HEK293 (cell line): ENCODE results near the gene OVCH1.

ENCODE experiments used
- HOXA7 ChIP-seq: sonication (generic); formaldehyde crosslinking; IDR thresholded peaks from 2 replicates; pipeline ENCODE4 v1.8.1; 2022; ENCODE audit warnings: missing genetic modification reagents, borderline replicate concordance
- YY1 ChIP-seq: fragments of 450-650 bp; formaldehyde crosslinking; IDR thresholded peaks from 2 replicates; pipeline ENCODE4 v1.5.1; 2018; ENCODE audit warnings: missing biosample characterization, missing genetic modification characterization
- ZNF221 ChIP-seq: fragments of 450-650 bp; formaldehyde crosslinking; IDR thresholded peaks from 2 replicates; pipeline ENCODE4 v1.5.1; 2017; ENCODE audit warnings: missing biosample characterization, missing genetic modification characterization, borderline replicate concordance
- ZNF24 ChIP-seq: fragments of 450-650 bp; formaldehyde crosslinking; IDR thresholded peaks from 2 replicates; pipeline ENCODE4 v1.5.1; 2016; ENCODE audit warnings: missing biosample characterization, missing genetic modification characterization
- ZNF350 ChIP-seq: fragments of 450-650 bp; formaldehyde crosslinking; IDR thresholded peaks from 2 replicates; pipeline ENCODE4 v1.5.0; 2017; ENCODE audit warnings: missing biosample characterization, mild to moderate bottlenecking, missing genetic modification characterization
- ZNF423 ChIP-seq: fragments of 450-650 bp; formaldehyde crosslinking; IDR thresholded peaks from 2 replicates; pipeline ENCODE4 v1.5.1; 2016; ENCODE audit warnings: missing biosample characterization, missing genetic modification characterization
- ZNF426 ChIP-seq: fragments of 450-650 bp; formaldehyde crosslinking; IDR thresholded peaks from 2 replicates; pipeline ENCODE4 v1.5.1; 2017; ENCODE audit warnings: missing biosample characterization, missing genetic modification characterization, mild to moderate bottlenecking, inconsistent platforms, moderate library complexity

DNA sequence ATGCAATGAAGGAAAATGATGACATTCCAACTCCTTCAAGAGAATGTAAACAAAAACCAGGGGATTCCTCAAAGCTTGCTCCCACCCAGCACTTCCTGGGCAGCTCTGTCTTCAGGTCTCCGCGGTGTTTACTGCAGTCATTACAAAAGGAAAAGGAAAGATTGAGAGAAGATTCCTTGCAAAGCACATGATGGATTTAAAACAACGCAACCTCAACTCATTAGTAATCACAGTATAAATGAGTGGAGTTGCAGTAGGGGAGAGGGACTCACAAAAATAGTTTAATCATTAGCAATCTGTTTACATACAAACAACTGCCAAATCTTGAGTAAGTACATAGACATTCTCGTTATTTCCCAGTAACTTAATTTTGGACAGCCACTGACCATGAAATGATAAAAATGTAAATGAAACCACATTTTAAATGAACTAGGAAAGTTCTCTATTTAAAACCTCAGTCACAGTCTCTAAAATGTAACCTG lies 49.7 kb upstream of the OVCH1 start:
- TF ChIP-seq ZNF221 (tag by site-specific recombination) (no peak), ZNF423 (tag by site-specific recombination) (no peak), ZNF350 (no peak), ZNF24 (no peak), HOXA7 (CRISPR knock-in tag) (no peak), ZNF426 (tag by site-specific recombination) (no peak), YY1 (no peak)
